ENCODE results near the gene CRLF1. TPM values are rescaled to one million over a fixed set of nuclear protein-coding genes. Genes with fewer than 3 reads are reported as not detected.

CRLF1 gene
- total RNA-seq, 1 experiment from 2014 or later = 16.2 TPM

GRCh38 chr19:18574691-18575291, 31.8 kb downstream of the CRLF1 start:
- WGBS (ENCODE audit: extremely low coverage, insufficient read length, low lambda C conversion rate) = no CpG with 5 or more reads among the region's 18 CpGs
- H4K20me1 ChIP-seq (ENCODE audit: control insufficient read depth, insufficient read depth, insufficient read length) = peaks cover 2% of the 10 kb centered on the region

More at GRCh38 chr19:18574691-18575291, 31.8 kb downstream of the CRLF1 start:
- H2BK120ac ChIP-seq (ENCODE audit: low read depth, low read length, poor library complexity, severe bottlenecking) = no peak overlapping the region
- H3K9ac ChIP-seq (ENCODE audit: extremely low read depth, insufficient read length, low read length) = no peak overlapping the region
- H2BK12ac ChIP-seq (ENCODE audit: insufficient read length, low read depth, low read length) = no peak overlapping the region
- H3K4me1 ChIP-seq (ENCODE audit: insufficient read depth, low read length) = peaks cover 8% of the 10 kb centered on the region; the same call in 1 of the 2 replicates
- H4K91ac ChIP-seq (ENCODE audit: insufficient read length, low read depth, low read length) = no peak overlapping the region
- peaks cover 11 to 15% of the 10 kb centered on the region in 2 experiments for H3K4me1 Mint-ChIP-seq
- no peak overlapping the region for H3K14ac ChIP-seq (ENCODE audit: insufficient read depth, low read length)
- H3K56ac ChIP-seq (ENCODE audit: insufficient read length, low read depth, low read length) = no peak overlapping the region
- no peak overlapping the region for H2AFZ ChIP-seq (ENCODE audit: low read length)
- no peaks in the 10 kb centered on the region for H3K9me3 Mint-ChIP-seq
- no peak overlapping the region for H3K18ac ChIP-seq (ENCODE audit: insufficient read length, low read depth, low read length)
- H3K79me2 ChIP-seq (ENCODE audit: insufficient read depth, low read length) = peaks cover 14% of the 10 kb centered on the region
- TF ChIP-seq CTCF (conservative IDR thresholded peaks at IDR 0.05) = no peak
- no peak overlapping the region for H4K5ac ChIP-seq (ENCODE audit: insufficient read length, low read depth, low read length)
- H3K27ac Mint-ChIP-seq = peak overlapping the region in 1 of 3 experiments; percentile 56; a peak in 1 of 7 replicates
- no peak overlapping the region for H3T11ph ChIP-seq (ENCODE audit: low read length)
- no peak overlapping the region for H3K23ac ChIP-seq (ENCODE audit: insufficient read length, low read depth, low read length)
- no peak overlapping the region for H2AK5ac ChIP-seq (ENCODE audit: insufficient read length, low read length)
- H3K23me2 ChIP-seq (ENCODE audit: insufficient read length, low read depth, low read length, poor library complexity, severe bottlenecking) = peaks cover 12% of the 10 kb centered on the region
- H3K4me2 ChIP-seq (ENCODE audit: insufficient read depth, insufficient read length, low read length) = no peak overlapping the region
- no peaks in the 10 kb centered on the region for H3K27me3 ChIP-seq (ENCODE audit: insufficient read depth, low read length)
- no peak overlapping the region for H2BK20ac ChIP-seq (ENCODE audit: low read depth, low read length, poor library complexity, severe bottlenecking)
- peak overlapping the region in 1 of 2 experiments; percentile 32; a peak in 1 of 5 replicates for H3K4me3 Mint-ChIP-seq
- no peak overlapping the region for H4K8ac ChIP-seq (replicated peaks; ENCODE audit: insufficient read length, low read depth, low read length)
- no peak overlapping the region for H2BK15ac ChIP-seq (ENCODE audit: low read depth, low read length)
- H3K4ac ChIP-seq (ENCODE audit: low read depth, low read length) = no peak overlapping the region
- H3K9me3 ChIP-seq (ENCODE audit: control insufficient read depth, low read depth, low read length) = no peaks in the 10 kb centered on the region
- H3K36me3 Mint-ChIP-seq (ENCODE audit: insufficient read depth in 1 of 3, low read depth in 3 of 3) = peaks cover 32 to 70% (median 44%) of the 10 kb centered on the region in 3 experiments
- no peaks in the 10 kb centered on the region; the same call in 1 of the 2 replicates for H3K27me3 Mint-ChIP-seq (ENCODE audit: low read depth)
- no peak overlapping the region for H3K27ac ChIP-seq (ENCODE audit: insufficient read length, low read depth, low read length)
- H3K79me1 ChIP-seq (ENCODE audit: insufficient read depth, low read depth, low read length, poor library complexity, severe bottlenecking) = peaks cover 7% of the 10 kb centered on the region
- no peak for DNase-seq
- no peak overlapping the region for H2BK5ac ChIP-seq (ENCODE audit: insufficient read length, low read length)

Data from H9 (cell line).